Liver (tissue), 3 donors: Measurements from ENCODE around the gene EFNB1.

Experiments
- ATF3 ChIP-seq: IDR thresholded peaks from 2 replicates; pipeline ENCODE4 v1.6.1; 2016; ENCODE audit warnings: antibody characterized with exemption
- CTCF ChIP-seq: fragments of 150-350 bp; IDR thresholded peaks from 2 replicates; pipeline ENCODE4 v1.5.1; 2017; ENCODE audit warnings: improper control_type of control experiment, low read depth, low read length; ENCODE audit not compliant: missing input control
- EGR1 ChIP-seq, 2 donors: IDR thresholded peaks; 2 replicates each; pipeline ENCODE4 v1.6.1; 2016 to 2018; ENCODE audit warnings: antibody characterized with exemption in 2 of 2, low read depth in 2 of 2
- FOXA2 ChIP-seq: IDR thresholded peaks from 2 replicates; pipeline ENCODE4 v1.6.1; 2016; ENCODE audit warnings: antibody characterized with exemption
- JUND ChIP-seq, 2 donors: IDR thresholded peaks; 2 replicates each; pipeline ENCODE4 v1.6.1; 2016; ENCODE audit warnings: antibody characterized with exemption in 2 of 2
- MAX ChIP-seq: IDR thresholded peaks from 2 replicates; pipeline ENCODE4 v1.6.1; 2016; ENCODE audit warnings: antibody characterized with exemption
- NR2F2 ChIP-seq: IDR thresholded peaks from 2 replicates; pipeline ENCODE4 v1.6.1; 2016; ENCODE audit warnings: antibody characterized with exemption
- RXRA ChIP-seq, 2 donors: IDR thresholded peaks; 2 replicates each; pipeline ENCODE4 v1.6.1; 2017 to 2018; ENCODE audit warnings: antibody characterized with exemption in 2 of 2, mild to moderate bottlenecking in 1 of 2
- SP1 ChIP-seq: IDR thresholded peaks from 2 replicates; pipeline ENCODE4 v1.6.1; 2018; ENCODE audit warnings: antibody characterized with exemption, mild to moderate bottlenecking
- YY1 ChIP-seq: IDR thresholded peaks from 2 replicates; pipeline ENCODE4 v1.6.1; 2016; ENCODE audit warnings: antibody characterized with exemption, mild to moderate bottlenecking
- TF ChIP-seq, protein P1 (sequence below): IDR thresholded peaks from 2 replicates; pipeline ENCODE4 v1.6.1; 2016; ENCODE audit warnings: antibody characterized with exemption
- donor health status: healthy.
- donor health status: healthy.

DNA sequence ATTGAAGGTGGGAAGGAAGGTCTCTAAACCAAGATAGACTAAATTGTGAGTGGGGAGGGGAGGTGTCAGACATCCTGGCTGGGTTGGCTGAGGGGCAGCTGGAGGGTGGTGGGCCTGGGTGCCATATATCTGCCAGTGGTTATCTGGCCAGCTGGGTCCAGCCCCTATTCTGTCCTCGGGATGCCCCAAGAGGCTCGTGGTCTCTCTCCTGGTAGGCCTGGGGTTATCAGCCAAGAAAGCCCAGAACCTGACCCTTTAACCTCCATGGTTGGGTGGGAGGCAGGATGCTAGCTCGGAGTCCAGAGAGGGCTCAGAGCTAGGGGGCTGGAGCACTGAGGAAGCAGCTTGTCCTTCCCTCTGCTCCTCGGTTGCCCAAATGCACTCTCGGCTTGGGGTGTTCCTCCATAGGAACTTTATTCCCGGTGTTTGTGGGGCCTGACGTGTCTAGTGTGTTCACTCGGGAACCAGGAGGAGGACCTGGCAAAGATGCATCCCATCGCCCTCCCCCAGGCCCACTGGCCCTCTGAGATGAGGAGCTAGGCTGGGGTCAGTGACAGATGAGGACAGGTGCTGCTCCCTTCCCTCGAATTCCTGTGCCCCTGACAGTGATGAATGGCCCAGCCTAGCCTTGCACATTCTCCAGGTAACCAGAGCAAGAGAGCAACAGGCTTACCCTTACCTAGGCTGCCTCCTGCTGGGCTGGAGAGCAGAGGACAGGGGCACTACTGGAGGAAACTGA lies 5.2 kb upstream of the EFNB1 start:
- TF ChIP-seq SP1, result no peak
- no peak for TF ChIP-seq NR2F2
- no peak for TF ChIP-seq CTCF
- TF ChIP-seq YY1, result no peak
- no peak for TF ChIP-seq JUND (IDR thresholded peaks at IDR 0.05)
- TF ChIP-seq RXRA (IDR thresholded peaks at IDR 0.05), result no peak
- TF ChIP-seq, protein P1, sequence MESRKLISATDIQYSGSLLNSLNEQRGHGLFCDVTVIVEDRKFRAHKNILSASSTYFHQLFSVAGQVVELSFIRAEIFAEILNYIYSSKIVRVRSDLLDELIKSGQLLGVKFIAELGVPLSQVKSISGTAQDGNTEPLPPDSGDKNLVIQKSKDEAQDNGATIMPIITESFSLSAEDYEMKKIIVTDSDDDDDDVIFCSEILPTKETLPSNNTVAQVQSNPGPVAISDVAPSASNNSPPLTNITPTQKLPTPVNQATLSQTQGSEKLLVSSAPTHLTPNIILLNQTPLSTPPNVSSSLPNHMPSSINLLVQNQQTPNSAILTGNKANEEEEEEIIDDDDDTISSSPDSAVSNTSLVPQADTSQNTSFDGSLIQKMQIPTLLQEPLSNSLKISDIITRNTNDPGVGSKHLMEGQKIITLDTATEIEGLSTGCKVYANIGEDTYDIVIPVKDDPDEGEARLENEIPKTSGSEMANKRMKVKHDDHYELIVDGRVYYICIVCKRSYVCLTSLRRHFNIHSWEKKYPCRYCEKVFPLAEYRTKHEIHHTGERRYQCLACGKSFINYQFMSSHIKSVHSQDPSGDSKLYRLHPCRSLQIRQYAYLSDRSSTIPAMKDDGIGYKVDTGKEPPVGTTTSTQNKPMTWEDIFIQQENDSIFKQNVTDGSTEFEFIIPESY, result no peak
- no peak for TF ChIP-seq EGR1 (IDR thresholded peaks at IDR 0.05; ENCODE audit: low read depth in 2 of 2)
- TF ChIP-seq FOXA2, result no peak
- no peak for TF ChIP-seq MAX
- TF ChIP-seq ATF3, result no peak
